Measurements from ENCODE around the gene KCTD4.

DNA sequence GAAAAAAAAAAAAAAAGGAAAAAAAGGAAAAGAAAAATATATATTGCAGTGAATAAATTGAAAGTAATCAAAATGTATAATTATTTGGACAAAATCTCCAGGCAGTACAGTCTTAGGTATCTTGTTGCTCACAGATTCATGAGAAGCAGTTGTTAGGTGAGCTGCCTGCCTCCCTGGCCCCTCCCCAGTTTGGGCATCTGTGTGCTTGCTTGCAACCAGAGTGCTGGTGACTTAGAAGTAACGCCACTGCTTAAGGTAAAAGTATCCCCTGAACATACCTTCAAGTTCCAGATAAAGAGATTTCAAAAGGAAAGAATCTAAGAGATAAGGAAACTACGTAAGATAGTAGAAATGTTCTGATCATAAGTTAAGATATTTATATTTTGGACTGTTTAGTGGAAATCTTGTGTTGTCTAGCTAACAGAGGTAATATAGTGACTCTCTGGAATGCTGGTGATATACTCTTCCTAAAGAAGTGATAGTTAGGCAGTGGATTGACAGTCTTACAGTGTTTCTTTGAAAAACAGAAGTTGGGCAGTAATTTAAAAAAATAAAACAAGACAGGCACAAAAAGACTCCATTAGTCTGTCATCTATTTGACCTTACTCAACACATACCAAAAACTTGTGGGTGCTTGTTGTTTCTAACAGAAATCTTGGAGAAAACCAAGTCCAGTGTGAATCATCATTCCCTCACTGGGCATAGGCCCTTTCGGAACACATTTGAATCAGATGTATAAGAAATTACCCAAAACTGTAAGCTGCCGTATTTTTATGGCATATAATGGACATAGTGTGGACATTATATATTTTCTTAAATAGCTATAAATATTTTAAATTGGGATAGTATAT lies 38.3 kb upstream of the KCTD4 start:
- TF ChIP-seq, protein P1, sequence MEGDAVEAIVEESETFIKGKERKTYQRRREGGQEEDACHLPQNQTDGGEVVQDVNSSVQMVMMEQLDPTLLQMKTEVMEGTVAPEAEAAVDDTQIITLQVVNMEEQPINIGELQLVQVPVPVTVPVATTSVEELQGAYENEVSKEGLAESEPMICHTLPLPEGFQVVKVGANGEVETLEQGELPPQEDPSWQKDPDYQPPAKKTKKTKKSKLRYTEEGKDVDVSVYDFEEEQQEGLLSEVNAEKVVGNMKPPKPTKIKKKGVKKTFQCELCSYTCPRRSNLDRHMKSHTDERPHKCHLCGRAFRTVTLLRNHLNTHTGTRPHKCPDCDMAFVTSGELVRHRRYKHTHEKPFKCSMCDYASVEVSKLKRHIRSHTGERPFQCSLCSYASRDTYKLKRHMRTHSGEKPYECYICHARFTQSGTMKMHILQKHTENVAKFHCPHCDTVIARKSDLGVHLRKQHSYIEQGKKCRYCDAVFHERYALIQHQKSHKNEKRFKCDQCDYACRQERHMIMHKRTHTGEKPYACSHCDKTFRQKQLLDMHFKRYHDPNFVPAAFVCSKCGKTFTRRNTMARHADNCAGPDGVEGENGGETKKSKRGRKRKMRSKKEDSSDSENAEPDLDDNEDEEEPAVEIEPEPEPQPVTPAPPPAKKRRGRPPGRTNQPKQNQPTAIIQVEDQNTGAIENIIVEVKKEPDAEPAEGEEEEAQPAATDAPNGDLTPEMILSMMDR (conservative IDR thresholded peaks at IDR 0.05 in 1 of 2, IDR thresholded peaks at IDR 0.05 in 1 of 2; ENCODE audit: extremely low read depth in 1 of 2, insufficient read depth in 1 of 2, low read depth in 1 of 2, low read length in 2 of 2) = no peak
- no peak for TF ChIP-seq EZH2 (IDR thresholded peaks at IDR 0.05; ENCODE audit: borderline replicate concordance, low read length)

All from mammary epithelial cell (primary cell).